Liver (tissue), 9 donors: ENCODE data around the gene ADAMTS1. TPM values are rescaled to one million over a fixed set of nuclear protein-coding genes. Genes with fewer than 3 reads are reported as not detected.

ENCODE experiments used
- DNase-seq: peaks from one replicate; pipeline ENCODE4 v3.0.0-alpha.2; 2017; ENCODE audit warnings: low spot score
- H3K27ac ChIP-seq, 2 donors: one replicate each; pipeline ENCODE4 v1.7.0; 2013; ENCODE audit warnings: inconsistent platforms in 2 of 2, low read length in 2 of 2, control low read depth in 1 of 2, low read depth in 1 of 2, mild to moderate bottlenecking in 1 of 2
- H3K27me3 ChIP-seq, 4 donors: one replicate each; pipeline versions ENCODE4 v1.6.1 to v1.7.0; 2013; ENCODE audit warnings: low read length in 3 of 4, inconsistent platforms in 1 of 4, mild to moderate bottlenecking in 1 of 4, moderate library complexity in 1 of 4; ENCODE audit not compliant: control insufficient read depth in 4 of 4, insufficient read depth in 4 of 4
- H3K36me3 ChIP-seq, 4 donors: one replicate each; pipeline versions ENCODE4 v1.6.1 to v1.7.0; 2013; ENCODE audit warnings: low read length in 3 of 4, mild to moderate bottlenecking in 3 of 4, low read depth in 1 of 4, moderate library complexity in 1 of 4; ENCODE audit not compliant: control insufficient read depth in 4 of 4, insufficient read depth in 3 of 4
- H3K4me1 ChIP-seq, 4 donors: one replicate each; pipeline versions ENCODE4 v1.6.1 to v1.7.0; 2013; ENCODE audit warnings: low read length in 3 of 4, mild to moderate bottlenecking in 3 of 4, moderate library complexity in 1 of 4; ENCODE audit not compliant: control insufficient read depth in 4 of 4, insufficient read depth in 4 of 4
- H3K4me3 ChIP-seq, 3 donors: one replicate each; pipeline versions ENCODE4 v1.6.1 to v1.7.0; 2013; ENCODE audit warnings: low read length in 3 of 3, control low read depth in 1 of 3, low read depth in 1 of 3, mild to moderate bottlenecking in 1 of 3
- H3K9ac ChIP-seq, 2 donors: one replicate each; pipeline ENCODE4 v1.7.0; 2013; ENCODE audit warnings: low read length in 2 of 2, mild to moderate bottlenecking in 2 of 2, moderate library complexity in 2 of 2, control low read depth in 1 of 2, low read depth in 1 of 2
- H3K9me3 ChIP-seq, 4 donors: one replicate each; pipeline versions ENCODE4 v1.6.1 to v1.7.0; 2013; ENCODE audit warnings: low read length in 3 of 4; ENCODE audit not compliant: control insufficient read depth in 4 of 4
- EGR1 ChIP-seq, 2 donors: IDR thresholded peaks; 2 replicates each; pipeline ENCODE4 v1.6.1; 2016 to 2018; ENCODE audit warnings: antibody characterized with exemption in 2 of 2, low read depth in 2 of 2
- FOXA1 ChIP-seq: IDR thresholded peaks from 2 replicates; pipeline ENCODE4 v1.6.1; 2016; ENCODE audit warnings: antibody characterized with exemption
- FOXA2 ChIP-seq: IDR thresholded peaks from 2 replicates; pipeline ENCODE4 v1.6.1; 2016; ENCODE audit warnings: antibody characterized with exemption
- GABPA ChIP-seq, 2 donors: IDR thresholded peaks in 1 of 2; conservative IDR thresholded peaks in 1 of 2; 2 replicates each; pipeline ENCODE4 v1.6.1; 2016; ENCODE audit warnings: antibody characterized with exemption in 2 of 2, mild to moderate bottlenecking in 1 of 2, moderate library complexity in 1 of 2
- HNF4A ChIP-seq, 2 donors: conservative IDR thresholded peaks; 2 replicates each; pipeline ENCODE4 v1.6.1; 2016; ENCODE audit warnings: antibody characterized with exemption in 2 of 2, mild to moderate bottlenecking in 2 of 2
- HNF4G ChIP-seq: IDR thresholded peaks from 2 replicates; pipeline ENCODE4 v1.6.1; 2016; ENCODE audit warnings: antibody characterized with exemption
- JUND ChIP-seq, 2 donors: IDR thresholded peaks; 2 replicates each; pipeline ENCODE4 v1.6.1; 2016; ENCODE audit warnings: antibody characterized with exemption in 2 of 2
- RAD21 ChIP-seq, 2 donors: IDR thresholded peaks; 2 replicates each; pipeline ENCODE4 v1.6.1; 2016; ENCODE audit warnings: antibody characterized with exemption in 2 of 2, mild to moderate bottlenecking in 2 of 2
- SP1 ChIP-seq: IDR thresholded peaks from 2 replicates; pipeline ENCODE4 v1.6.1; 2018; ENCODE audit warnings: antibody characterized with exemption, mild to moderate bottlenecking
- TAF1 ChIP-seq: conservative IDR thresholded peaks from 2 replicates; pipeline ENCODE4 v1.6.1; 2016; ENCODE audit warnings: antibody characterized with exemption, mild to moderate bottlenecking
- YY1 ChIP-seq: IDR thresholded peaks from 2 replicates; pipeline ENCODE4 v1.6.1; 2016; ENCODE audit warnings: antibody characterized with exemption, mild to moderate bottlenecking
- WGBS: extraction: QIAGEN DNeasy Blood & Tissue Kit; methylation state at CpG from one replicate; pipeline ENCODE4 v1.1.7; 2013; 5-methylcytosine and 5-hydroxymethylcytosine counted together
- polyA plus RNA-seq, 2 donors: library from polyadenylated mRNA; stranded (reverse) in 1 of 2; unstranded in 1 of 2; fragments of 200-250 nt in 1 of 2; fragments of >200 nt in 1 of 2; fragmentation: Nextera tagmentation in 1 of 2; extraction: Ambion mirVana in 1 of 2; gene quantifications; one replicate each; pipeline versions ENCODE4 v1.2.1 to v1.2.3, GENCODE V29; 2013 to 2015
- total RNA-seq, 2 donors: library from RNA; depleted of rRNA; stranded (reverse); fragments of >200 nt; gene quantifications; one replicate each; pipeline ENCODE4 v1.2.3, GENCODE V29; 2014
- TF ChIP-seq, protein P1 (sequence below): IDR thresholded peaks from 2 replicates; pipeline ENCODE4 v1.6.1; 2016; ENCODE audit warnings: antibody characterized with exemption, mild to moderate bottlenecking
- TF ChIP-seq, protein P2 (sequence below): IDR thresholded peaks from 2 replicates; pipeline ENCODE4 v1.6.1; 2016; ENCODE audit warnings: antibody characterized with exemption
- TF ChIP-seq, protein P3 (sequence below): IDR thresholded peaks from 2 replicates; pipeline ENCODE4 v1.6.1; 2016; ENCODE audit warnings: antibody characterized with exemption
- TF ChIP-seq, protein P4 (sequence below): IDR thresholded peaks from 2 replicates; pipeline ENCODE4 v1.6.1; 2016; ENCODE audit warnings: antibody characterized with exemption
- donor health status: healthy.
- donor health status: healthy.
- donor health status: healthy.
- donor health status: healthy.
- donor health status: healthy.

Gene ADAMTS1
- total and polyA plus RNA-seq, 4 donors = 3.3 to 23.1 (median 10.7) TPM

DNA sequence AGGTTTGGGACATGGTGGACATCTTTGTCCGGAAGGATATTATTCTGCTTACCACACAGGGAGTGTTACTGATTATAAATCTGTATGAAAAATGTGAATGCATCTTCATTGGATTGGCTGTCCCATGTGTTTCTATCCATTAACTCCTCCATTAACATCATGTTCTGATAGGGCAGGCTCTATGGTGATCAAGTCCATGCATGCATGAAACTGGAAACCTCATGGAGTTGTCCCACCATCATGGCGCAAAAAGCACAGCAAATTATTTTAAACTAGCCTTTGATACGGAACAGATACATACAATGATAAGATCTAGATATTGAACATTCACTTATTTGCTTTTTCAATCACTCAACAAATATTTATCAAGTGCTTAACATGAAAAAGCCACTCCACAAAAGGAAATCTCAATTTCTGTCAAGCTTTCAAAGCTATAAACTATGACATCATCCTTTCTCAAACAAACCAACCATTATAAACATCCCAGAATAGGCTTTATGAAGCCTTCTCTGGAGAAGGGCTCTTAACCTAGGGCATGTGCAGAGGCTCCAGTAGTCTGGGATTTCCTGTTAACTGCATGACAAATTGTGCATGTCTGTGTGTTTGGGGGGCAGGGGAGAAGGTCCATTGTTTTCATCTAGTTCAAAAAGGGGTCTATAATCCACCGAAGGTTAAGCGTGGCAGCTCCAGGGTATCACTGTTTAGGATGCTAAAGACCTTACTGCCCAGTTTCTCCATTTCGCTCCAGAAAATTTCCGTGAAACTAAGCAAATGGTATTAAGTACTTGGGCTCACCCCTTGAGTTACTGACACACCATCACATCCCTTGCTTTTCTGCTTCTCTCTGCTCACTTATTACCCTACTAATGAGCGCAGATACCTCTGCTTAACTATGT, 46.1 kb downstream of the ADAMTS1 start:
- 89% methylated on average over 8 of the region's 8 CpGs for WGBS
- DNase-seq = no peak
- Histone ChIP-seq H3K4me1 (no peaks in the 10 kb centered on the region), H3K36me3 (no peaks in the 10 kb centered on the region), H3K9ac (no peak overlapping the region), H3K27ac (no peak overlapping the region), H3K9me3 (peaks cover 0 to 3% (median 1%) of the 10 kb centered on the region in 4 donors), H3K27me3 (peaks cover 0 to 3% (median under 1%) of the 10 kb centered on the region in 4 donors), H3K4me3 (no peak overlapping the region)
- TF ChIP-seq, protein P1, sequence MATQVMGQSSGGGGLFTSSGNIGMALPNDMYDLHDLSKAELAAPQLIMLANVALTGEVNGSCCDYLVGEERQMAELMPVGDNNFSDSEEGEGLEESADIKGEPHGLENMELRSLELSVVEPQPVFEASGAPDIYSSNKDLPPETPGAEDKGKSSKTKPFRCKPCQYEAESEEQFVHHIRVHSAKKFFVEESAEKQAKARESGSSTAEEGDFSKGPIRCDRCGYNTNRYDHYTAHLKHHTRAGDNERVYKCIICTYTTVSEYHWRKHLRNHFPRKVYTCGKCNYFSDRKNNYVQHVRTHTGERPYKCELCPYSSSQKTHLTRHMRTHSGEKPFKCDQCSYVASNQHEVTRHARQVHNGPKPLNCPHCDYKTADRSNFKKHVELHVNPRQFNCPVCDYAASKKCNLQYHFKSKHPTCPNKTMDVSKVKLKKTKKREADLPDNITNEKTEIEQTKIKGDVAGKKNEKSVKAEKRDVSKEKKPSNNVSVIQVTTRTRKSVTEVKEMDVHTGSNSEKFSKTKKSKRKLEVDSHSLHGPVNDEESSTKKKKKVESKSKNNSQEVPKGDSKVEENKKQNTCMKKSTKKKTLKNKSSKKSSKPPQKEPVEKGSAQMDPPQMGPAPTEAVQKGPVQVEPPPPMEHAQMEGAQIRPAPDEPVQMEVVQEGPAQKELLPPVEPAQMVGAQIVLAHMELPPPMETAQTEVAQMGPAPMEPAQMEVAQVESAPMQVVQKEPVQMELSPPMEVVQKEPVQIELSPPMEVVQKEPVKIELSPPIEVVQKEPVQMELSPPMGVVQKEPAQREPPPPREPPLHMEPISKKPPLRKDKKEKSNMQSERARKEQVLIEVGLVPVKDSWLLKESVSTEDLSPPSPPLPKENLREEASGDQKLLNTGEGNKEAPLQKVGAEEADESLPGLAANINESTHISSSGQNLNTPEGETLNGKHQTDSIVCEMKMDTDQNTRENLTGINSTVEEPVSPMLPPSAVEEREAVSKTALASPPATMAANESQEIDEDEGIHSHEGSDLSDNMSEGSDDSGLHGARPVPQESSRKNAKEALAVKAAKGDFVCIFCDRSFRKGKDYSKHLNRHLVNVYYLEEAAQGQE = no peak
- TF ChIP-seq HNF4G (no peak), RAD21 (IDR thresholded peaks at IDR 0.05) (no peak), FOXA2 (no peak), GABPA (IDR thresholded peaks at IDR 0.05 in 1 of 2, conservative IDR thresholded peaks at IDR 0.05 in 1 of 2) (no peak), JUND (IDR thresholded peaks at IDR 0.05) (no peak), HNF4A (conservative IDR thresholded peaks at IDR 0.05) (no peak), SP1 (no peak), EGR1 (IDR thresholded peaks at IDR 0.05; ENCODE audit: low read depth in 2 of 2) (no peak), YY1 (no peak), FOXA1 (no peak), TAF1 (no peak)
- TF ChIP-seq, protein P2, sequence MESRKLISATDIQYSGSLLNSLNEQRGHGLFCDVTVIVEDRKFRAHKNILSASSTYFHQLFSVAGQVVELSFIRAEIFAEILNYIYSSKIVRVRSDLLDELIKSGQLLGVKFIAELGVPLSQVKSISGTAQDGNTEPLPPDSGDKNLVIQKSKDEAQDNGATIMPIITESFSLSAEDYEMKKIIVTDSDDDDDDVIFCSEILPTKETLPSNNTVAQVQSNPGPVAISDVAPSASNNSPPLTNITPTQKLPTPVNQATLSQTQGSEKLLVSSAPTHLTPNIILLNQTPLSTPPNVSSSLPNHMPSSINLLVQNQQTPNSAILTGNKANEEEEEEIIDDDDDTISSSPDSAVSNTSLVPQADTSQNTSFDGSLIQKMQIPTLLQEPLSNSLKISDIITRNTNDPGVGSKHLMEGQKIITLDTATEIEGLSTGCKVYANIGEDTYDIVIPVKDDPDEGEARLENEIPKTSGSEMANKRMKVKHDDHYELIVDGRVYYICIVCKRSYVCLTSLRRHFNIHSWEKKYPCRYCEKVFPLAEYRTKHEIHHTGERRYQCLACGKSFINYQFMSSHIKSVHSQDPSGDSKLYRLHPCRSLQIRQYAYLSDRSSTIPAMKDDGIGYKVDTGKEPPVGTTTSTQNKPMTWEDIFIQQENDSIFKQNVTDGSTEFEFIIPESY = no peak
- TF ChIP-seq, protein P3, sequence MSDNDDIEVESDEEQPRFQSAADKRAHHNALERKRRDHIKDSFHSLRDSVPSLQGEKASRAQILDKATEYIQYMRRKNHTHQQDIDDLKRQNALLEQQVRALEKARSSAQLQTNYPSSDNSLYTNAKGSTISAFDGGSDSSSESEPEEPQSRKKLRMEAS = no peak
- TF ChIP-seq, protein P4, sequence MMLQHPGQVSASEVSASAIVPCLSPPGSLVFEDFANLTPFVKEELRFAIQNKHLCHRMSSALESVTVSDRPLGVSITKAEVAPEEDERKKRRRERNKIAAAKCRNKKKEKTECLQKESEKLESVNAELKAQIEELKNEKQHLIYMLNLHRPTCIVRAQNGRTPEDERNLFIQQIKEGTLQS = no peak

DNA sequence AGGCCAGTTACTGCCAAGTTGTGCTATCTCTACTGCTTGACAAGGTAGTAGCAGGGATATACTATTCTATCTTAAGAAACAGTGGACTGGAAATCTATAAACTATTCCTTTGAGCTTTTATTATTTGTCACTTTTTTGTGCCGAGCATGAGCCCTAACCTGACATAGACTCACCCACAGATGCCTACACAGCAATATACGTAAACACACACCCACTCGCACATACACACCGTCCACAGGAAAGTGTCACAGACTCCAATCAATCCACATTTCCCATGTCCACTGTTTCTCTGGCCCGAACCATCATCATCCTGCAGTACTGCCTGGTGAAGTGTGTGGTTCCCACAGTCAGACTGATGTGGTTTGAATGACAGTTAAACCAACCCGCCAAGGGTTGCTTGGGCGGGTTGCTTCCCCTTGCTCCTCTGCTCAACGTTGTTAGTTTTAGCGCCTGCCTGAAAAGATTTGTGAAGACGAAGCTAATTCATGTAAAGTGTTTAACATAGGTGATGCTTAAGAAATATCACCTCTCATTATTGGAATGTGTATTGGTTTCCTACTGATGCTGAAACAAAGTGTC, 47.2 kb downstream of the ADAMTS1 start:
- Histone ChIP-seq H3K9me3 (peaks cover 0 to 3% (median 1%) of the 10 kb centered on the region in 4 donors), H3K27me3 (peaks cover 0 to 3% (median under 1%) of the 10 kb centered on the region in 4 donors), H3K27ac (no peak overlapping the region), H3K4me3 (no peak overlapping the region), H3K9ac (no peak overlapping the region), H3K36me3 (no peaks in the 10 kb centered on the region), H3K4me1 (no peaks in the 10 kb centered on the region)
- TF ChIP-seq, protein P2 = no peak
- no peak for DNase-seq
- WGBS = 92% methylated on average over 10 of the region's 10 CpGs
